DOHH2 (cell line): ENCODE data around the gene RPL18.

Experiments used
- CTCF ChIP-seq: fragments of 200-600 bp; sonication (generic); IDR thresholded peaks from one replicate; pipeline ENCODE4 v1.5.1; 2014; ENCODE audit warnings: antibody characterized with exemption, mild to moderate bottlenecking, low read depth, low read length; ENCODE audit not compliant: poor library complexity, severe bottlenecking
- EZH2phosphoT487 ChIP-seq: fragments of 200-600 bp; sonication (generic); IDR thresholded peaks from 2 replicates; pipeline ENCODE4 v1.6.1; 2017; ENCODE audit warnings: borderline replicate concordance, mild to moderate bottlenecking, antibody characterized with exemption, low read length, moderate library complexity, mixed read lengths

GRCh38 chr19:48603449-48603848 is 15.5 kb downstream of the RPL18 start:
- TF ChIP-seq CTCF (no peak), EZH2phosphoT487 (no peak)
